Osteoblast (primary cell): Measurements from ENCODE around the gene NKAIN1. TPM values are rescaled to one million over a fixed set of nuclear protein-coding genes. Genes with fewer than 3 reads are reported as not detected.

Source experiments
- DNase-seq: peaks from one replicate; pipeline ENCODE4 v3.0.0; 2011; ENCODE audit warnings: low spot score, mixed read lengths; ENCODE audit not compliant: insufficient read length; ENCODE audit errors: missing footprints
- H2AFZ ChIP-seq: 2 replicates; pipeline ENCODE4 v1.6.0; 2011; ENCODE audit warnings: mild to moderate bottlenecking, low read length
- H3K27ac ChIP-seq: 2 replicates; pipeline ENCODE4 v1.5.1; 2011; ENCODE audit warnings: mild to moderate bottlenecking, low read depth, low read length, moderate library complexity
- H3K27me3 ChIP-seq: 2 replicates; pipeline ENCODE4 v1.6.0; 2012; ENCODE audit warnings: mild to moderate bottlenecking, control low read depth, inconsistent platforms, low read length, moderate library complexity; ENCODE audit not compliant: insufficient read depth
- H3K36me3 ChIP-seq: 2 replicates; pipeline ENCODE4 v1.5.1; 2011; ENCODE audit warnings: mild to moderate bottlenecking, low read length, control low read depth, moderate library complexity; ENCODE audit not compliant: insufficient read depth
- H3K4me1 ChIP-seq: 2 replicates; pipeline ENCODE4 v1.5.1; 2011; ENCODE audit warnings: mild to moderate bottlenecking, low read length, control low read depth, moderate library complexity; ENCODE audit not compliant: insufficient read depth
- H3K4me2 ChIP-seq: 2 replicates; pipeline ENCODE4 v1.6.0; 2011; ENCODE audit warnings: mild to moderate bottlenecking, low read length; ENCODE audit not compliant: insufficient read depth
- H3K4me3 ChIP-seq: fragments of 200-600 bp; sonication (generic); 3 replicates; pipeline ENCODE4 v1.5.1; 2012; ENCODE audit warnings: mild to moderate bottlenecking, low read length, inconsistent platforms; ENCODE audit not compliant: insufficient read depth
- H3K79me2 ChIP-seq: 2 replicates; pipeline ENCODE4 v1.6.0; 2012; ENCODE audit warnings: mild to moderate bottlenecking, low read length, control low read depth, inconsistent platforms; ENCODE audit not compliant: insufficient read depth
- H3K9me3 ChIP-seq: 2 replicates; pipeline ENCODE4 v1.5.1; 2011; ENCODE audit warnings: low read depth, low read length, control low read depth
- H4K20me1 ChIP-seq: 2 replicates; pipeline ENCODE4 v1.6.0; 2012; ENCODE audit warnings: mild to moderate bottlenecking, low read length, control low read depth; ENCODE audit not compliant: insufficient read depth
- total RNA-seq: library from RNA; depleted of rRNA; stranded (reverse); fragments of >200 nt; gene quantifications from 2 replicates; pipeline ENCODE4 v1.2.3, GENCODE V29; 2012
- TF ChIP-seq, protein P1 (sequence below): IDR thresholded peaks from 2 replicates; pipeline ENCODE4 v1.5.1; 2011; ENCODE audit warnings: mild to moderate bottlenecking, low read depth, low read length, moderate library complexity; ENCODE audit errors: extremely low read depth

The NKAIN1 gene
- total RNA-seq, 1 donor = not detected

DNA sequence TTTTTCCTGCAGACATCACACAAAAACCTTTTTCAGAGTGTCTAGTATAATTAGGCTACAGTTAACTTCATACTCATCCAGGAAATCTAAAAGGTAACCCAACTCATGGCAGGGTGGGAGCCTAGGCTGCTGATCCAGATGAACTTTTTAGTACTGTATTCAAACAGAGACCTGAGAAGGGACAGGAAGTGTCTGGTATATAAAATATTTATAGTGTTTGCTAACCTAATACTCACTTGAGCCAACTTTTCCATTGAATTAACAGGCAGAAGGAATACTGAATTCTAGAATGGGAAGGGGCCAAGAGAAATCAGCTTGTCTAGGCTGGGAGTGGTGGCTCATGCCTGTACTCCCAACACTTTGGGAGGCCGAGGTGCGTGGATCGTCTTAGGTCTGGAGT lies 22.2 kb upstream of the NKAIN1 start:
- no peak overlapping the region for H3K4me3 ChIP-seq
- H3K4me1 ChIP-seq = no peaks in the 10 kb centered on the region
- TF ChIP-seq, protein P1, sequence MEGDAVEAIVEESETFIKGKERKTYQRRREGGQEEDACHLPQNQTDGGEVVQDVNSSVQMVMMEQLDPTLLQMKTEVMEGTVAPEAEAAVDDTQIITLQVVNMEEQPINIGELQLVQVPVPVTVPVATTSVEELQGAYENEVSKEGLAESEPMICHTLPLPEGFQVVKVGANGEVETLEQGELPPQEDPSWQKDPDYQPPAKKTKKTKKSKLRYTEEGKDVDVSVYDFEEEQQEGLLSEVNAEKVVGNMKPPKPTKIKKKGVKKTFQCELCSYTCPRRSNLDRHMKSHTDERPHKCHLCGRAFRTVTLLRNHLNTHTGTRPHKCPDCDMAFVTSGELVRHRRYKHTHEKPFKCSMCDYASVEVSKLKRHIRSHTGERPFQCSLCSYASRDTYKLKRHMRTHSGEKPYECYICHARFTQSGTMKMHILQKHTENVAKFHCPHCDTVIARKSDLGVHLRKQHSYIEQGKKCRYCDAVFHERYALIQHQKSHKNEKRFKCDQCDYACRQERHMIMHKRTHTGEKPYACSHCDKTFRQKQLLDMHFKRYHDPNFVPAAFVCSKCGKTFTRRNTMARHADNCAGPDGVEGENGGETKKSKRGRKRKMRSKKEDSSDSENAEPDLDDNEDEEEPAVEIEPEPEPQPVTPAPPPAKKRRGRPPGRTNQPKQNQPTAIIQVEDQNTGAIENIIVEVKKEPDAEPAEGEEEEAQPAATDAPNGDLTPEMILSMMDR = no peak
- no peak overlapping the region for H3K4me2 ChIP-seq
- no peaks in the 10 kb centered on the region for H3K27me3 ChIP-seq
- no peaks in the 10 kb centered on the region for H4K20me1 ChIP-seq
- H2AFZ ChIP-seq = no peak overlapping the region
- H3K79me2 ChIP-seq = no peaks in the 10 kb centered on the region
- no peak for DNase-seq
- H3K9me3 ChIP-seq = no peaks in the 10 kb centered on the region
- H3K36me3 ChIP-seq = peaks cover 58% of the 10 kb centered on the region
- no peak overlapping the region for H3K27ac ChIP-seq

- H3K4me2 ChIP-seq = no peak overlapping the region
- no peaks in the 10 kb centered on the region for H3K27me3 ChIP-seq
- no peak overlapping the region for H3K4me3 ChIP-seq
- DNase-seq = no peak
- no peak overlapping the region for H3K27ac ChIP-seq
- H3K79me2 ChIP-seq = no peaks in the 10 kb centered on the region
- no peaks in the 10 kb centered on the region for H4K20me1 ChIP-seq
- H2AFZ ChIP-seq = no peak overlapping the region
- peaks cover 51% of the 10 kb centered on the region for H3K36me3 ChIP-seq
- no peaks in the 10 kb centered on the region for H3K9me3 ChIP-seq
- no peaks in the 10 kb centered on the region for H3K4me1 ChIP-seq
- TF ChIP-seq, protein P1 = no peak
These were observed 20.1 kb upstream of the NKAIN1 start for GRCh38 chr1:31259746-31260145.

DNA sequence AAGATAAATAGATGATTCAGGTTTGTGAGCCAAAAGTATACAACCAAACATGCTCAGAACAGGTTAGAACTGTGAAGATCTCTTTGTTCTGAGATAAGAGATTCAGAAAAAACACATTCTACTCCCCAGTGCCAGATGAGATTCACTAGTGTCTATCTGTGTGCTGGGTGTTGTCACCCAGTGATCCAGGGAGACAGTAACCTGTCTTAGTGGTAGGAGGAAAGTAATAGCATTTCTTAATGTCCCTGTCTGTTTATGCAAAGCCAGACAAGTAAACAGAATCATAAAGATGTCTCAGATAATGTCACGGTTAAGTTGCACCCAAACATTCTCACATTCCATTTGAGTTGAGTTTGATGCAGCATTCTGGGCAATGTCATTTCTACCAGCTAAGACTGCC lies 18.9 kb upstream of the NKAIN1 start:
- no peaks in the 10 kb centered on the region for H3K27me3 ChIP-seq
- no peaks in the 10 kb centered on the region for H3K4me1 ChIP-seq
- no peak overlapping the region for H2AFZ ChIP-seq
- H3K4me3 ChIP-seq = no peak overlapping the region
- no peaks in the 10 kb centered on the region for H4K20me1 ChIP-seq
- DNase-seq = no peak
- no peaks in the 10 kb centered on the region for H3K79me2 ChIP-seq
- no peak overlapping the region for H3K27ac ChIP-seq
- H3K4me2 ChIP-seq = no peak overlapping the region
- TF ChIP-seq, protein P1 = no peak
- peaks cover 45% of the 10 kb centered on the region for H3K36me3 ChIP-seq
- no peaks in the 10 kb centered on the region for H3K9me3 ChIP-seq

- no peaks in the 10 kb centered on the region for H3K27me3 ChIP-seq
- H3K27ac ChIP-seq = no peak overlapping the region
- H3K79me2 ChIP-seq = no peaks in the 10 kb centered on the region
- no peak overlapping the region for H2AFZ ChIP-seq
- TF ChIP-seq, protein P1 = no peak
- peaks cover 38% of the 10 kb centered on the region for H3K36me3 ChIP-seq
- no peaks in the 10 kb centered on the region for H4K20me1 ChIP-seq
- no peaks in the 10 kb centered on the region for H3K4me1 ChIP-seq
- H3K4me3 ChIP-seq = no peak overlapping the region
- no peaks in the 10 kb centered on the region for H3K9me3 ChIP-seq
- DNase-seq = no peak
- H3K4me2 ChIP-seq = no peak overlapping the region
These were observed 17.5 kb upstream of the NKAIN1 start for GRCh38 chr1:31257213-31257612.
